Astrocyte (in vitro differentiated cells and primary cell): Measurements from ENCODE around the gene TCEANC.

Experiments used
- CTCF ChIP-seq: IDR thresholded peaks from 2 replicates; pipeline ENCODE4 v1.5.1; 2011; ENCODE audit warnings: low read depth, mild to moderate bottlenecking, inconsistent platforms, low read length, moderate library complexity; ENCODE audit not compliant: insufficient read depth
- EZH2 ChIP-seq: IDR thresholded peaks from 2 replicates; pipeline ENCODE4 v1.6.1; 2012; ENCODE audit warnings: mild to moderate bottlenecking, low read length, inconsistent platforms; ENCODE audit not compliant: insufficient read depth

- TF ChIP-seq CTCF (no peak), EZH2 (no peak)
Measured at GRCh38 chrX:13659063-13659462, 6.1 kb downstream of the TCEANC start.
